Caco-2 (cell line): Measurements from ENCODE around the gene FNIP1. TPM values are rescaled to one million over a fixed set of nuclear protein-coding genes. Genes with fewer than 3 reads are reported as not detected.
"Not testable (repeated sequence)": the region's sequence is repeated elsewhere in the genome, so short reads cannot be mapped to it uniquely, and the experiment has no call there.

Source experiments
- BruUV-seq: library from RNA; stranded (reverse); fragments of 400-500 nt; replicated peaks from 2 replicates; lab custom pipeline; 2021; lab: Mats Ljungman, UMichigan
- CTCF ChIA-PET: fragments of 300-600 bp; sonication (Branson Sonifier 250); formaldehyde crosslinking; loops from one replicate; lab custom pipeline; 2022; ENCODE audit warnings: antibody characterized with exemption; lab: Charles Lee
- POLR2A ChIA-PET: fragments of 300-600 bp; sonication (Branson Sonifier 250); formaldehyde crosslinking; loops from one replicate; lab custom pipeline; 2022; ENCODE audit warnings: antibody characterized with exemption; lab: Charles Lee
- DNase-seq, 2 experiments: peaks; one replicate each; pipeline versions ENCODE4 v3.0.0 to v3.0.0-alpha.2; 2020 to 2022
- H3K27me3 ChIP-seq: replicated peaks from 2 replicates; pipeline ENCODE4 v1.6.0; 2011; ENCODE audit warnings: low read length; ENCODE audit not compliant: control insufficient read depth, insufficient read depth
- H3K36me3 ChIP-seq: 2 replicates; pipeline ENCODE4 v1.5.1; 2011; ENCODE audit warnings: low read length; ENCODE audit not compliant: control insufficient read depth, insufficient read depth
- H3K4me1 ChIP-seq: fragments of 250-450 bp; sonication (Bioruptor Pico); 2 replicates; pipeline ENCODE4 v1.5.1; 2020; ENCODE audit warnings: mild to moderate bottlenecking
- H3K4me3 ChIP-seq: 2 replicates; pipeline ENCODE4 v1.5.1; 2011; ENCODE audit warnings: low read depth, mild to moderate bottlenecking, control low read depth, low read length
- H3K9me3 ChIP-seq: fragments of 250-450 bp; sonication (Bioruptor Pico); 2 replicates; pipeline ENCODE4 v1.5.1; 2020; ENCODE audit warnings: mild to moderate bottlenecking, moderate library complexity
- H3K27ac Mint-ChIP-seq: one replicate; pipeline ENCODE4 v1.8.0; 2022; ENCODE audit warnings: mixed read lengths; ENCODE audit not compliant: unreplicated experiment
- H3K27me3 Mint-ChIP-seq: one replicate; pipeline ENCODE4 v1.8.0; 2022; ENCODE audit warnings: mixed read lengths; ENCODE audit not compliant: insufficient read depth, unreplicated experiment
- H3K36me3 Mint-ChIP-seq: one replicate; pipeline ENCODE4 v1.8.0; 2022; ENCODE audit warnings: mild to moderate bottlenecking, mixed read lengths; ENCODE audit not compliant: insufficient read depth, unreplicated experiment
- H3K4me1 Mint-ChIP-seq: one replicate; pipeline ENCODE4 v1.8.0; 2022; ENCODE audit warnings: low read depth, mixed read lengths; ENCODE audit not compliant: unreplicated experiment
- H3K4me3 Mint-ChIP-seq: one replicate; pipeline ENCODE4 v1.8.0; 2022; ENCODE audit warnings: mild to moderate bottlenecking, moderate library complexity, mixed read lengths; ENCODE audit not compliant: unreplicated experiment
- H3K9me3 Mint-ChIP-seq: one replicate; pipeline ENCODE4 v1.8.0; 2022; ENCODE audit warnings: mixed read lengths; ENCODE audit not compliant: unreplicated experiment
- intact Hi-C: fragments of 100-400 bp; cut with micrococcal nuclease; formaldehyde crosslinking; loops from one replicate; pipeline ENCODE4 v1.10.0; 2022; ENCODE audit not compliant: unreplicated experiment
- total RNA-seq: library from RNA; stranded (reverse); gene quantifications from 2 replicates; pipeline ENCODE4 v1.2.3, GENCODE V29; 2022
- TF ChIP-seq, protein P1 (sequence below), 2 experiments: fragments of 200-600 bp in 1 of 2; IDR thresholded peaks; 1 replicate in 1 of 2; 2 replicates in 1 of 2; pipeline versions ENCODE4 v1.5.1 to v1.8.0; 2011 to 2022; ENCODE audit warnings: antibody characterized with exemption in 1 of 2, control low read depth in 1 of 2, inconsistent platforms in 1 of 2, low read depth in 1 of 2, low read length in 1 of 2, mild to moderate bottlenecking in 1 of 2, moderate library complexity in 1 of 2; ENCODE audit not compliant: insufficient read depth in 1 of 2, severe bottlenecking in 1 of 2, unreplicated experiment in 1 of 2

FNIP1 gene
- total RNA-seq, 1 experiment from 2014 or later, result 45.0 TPM

DNA sequence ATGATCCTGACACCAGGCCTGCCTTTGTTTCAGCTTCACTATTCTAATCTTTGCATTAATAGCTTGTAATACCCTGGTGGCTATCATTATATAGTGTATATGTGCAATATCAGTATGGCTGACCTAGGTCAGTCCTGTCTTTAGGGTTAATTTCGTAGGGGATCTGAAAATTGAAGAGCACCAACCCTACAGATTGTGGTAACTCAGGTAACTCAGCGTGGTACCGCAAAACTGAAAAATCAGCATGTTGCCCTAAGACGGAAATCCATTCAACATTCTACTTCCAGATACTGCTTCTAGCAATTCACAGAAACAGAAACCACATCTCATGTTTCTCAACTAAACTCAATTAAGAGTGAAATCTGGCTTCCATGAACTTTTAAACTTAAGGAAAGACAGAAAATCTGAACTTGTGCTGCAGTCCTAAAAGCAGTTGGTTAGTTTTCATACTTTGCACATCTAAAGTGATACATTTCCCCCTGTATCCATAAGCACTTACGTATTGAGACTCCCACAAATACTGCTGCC, 78.3 kb downstream of the FNIP1 start:
- H3K36me3 Mint-ChIP-seq, result peaks cover 20% of the 10 kb centered on the region
- Histone ChIP-seq H3K4me1 (no peaks in the 10 kb centered on the region), H3K36me3 (peaks cover 3% of the 10 kb centered on the region), H3K27me3 (no peaks in the 10 kb centered on the region), H3K9me3 (no peaks in the 10 kb centered on the region; the same call in 1 of the 2 replicates), H3K4me3 (no peak overlapping the region)
- H3K27ac Mint-ChIP-seq, result no peak overlapping the region
- no peak for DNase-seq
- no peaks in the 10 kb centered on the region for H3K9me3 Mint-ChIP-seq
- TF ChIP-seq, protein P1, sequence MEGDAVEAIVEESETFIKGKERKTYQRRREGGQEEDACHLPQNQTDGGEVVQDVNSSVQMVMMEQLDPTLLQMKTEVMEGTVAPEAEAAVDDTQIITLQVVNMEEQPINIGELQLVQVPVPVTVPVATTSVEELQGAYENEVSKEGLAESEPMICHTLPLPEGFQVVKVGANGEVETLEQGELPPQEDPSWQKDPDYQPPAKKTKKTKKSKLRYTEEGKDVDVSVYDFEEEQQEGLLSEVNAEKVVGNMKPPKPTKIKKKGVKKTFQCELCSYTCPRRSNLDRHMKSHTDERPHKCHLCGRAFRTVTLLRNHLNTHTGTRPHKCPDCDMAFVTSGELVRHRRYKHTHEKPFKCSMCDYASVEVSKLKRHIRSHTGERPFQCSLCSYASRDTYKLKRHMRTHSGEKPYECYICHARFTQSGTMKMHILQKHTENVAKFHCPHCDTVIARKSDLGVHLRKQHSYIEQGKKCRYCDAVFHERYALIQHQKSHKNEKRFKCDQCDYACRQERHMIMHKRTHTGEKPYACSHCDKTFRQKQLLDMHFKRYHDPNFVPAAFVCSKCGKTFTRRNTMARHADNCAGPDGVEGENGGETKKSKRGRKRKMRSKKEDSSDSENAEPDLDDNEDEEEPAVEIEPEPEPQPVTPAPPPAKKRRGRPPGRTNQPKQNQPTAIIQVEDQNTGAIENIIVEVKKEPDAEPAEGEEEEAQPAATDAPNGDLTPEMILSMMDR (IDR thresholded peaks at IDR 0.05; ENCODE audit: insufficient read depth in 1 of 2, low read depth in 1 of 2, low read length in 1 of 2, severe bottlenecking in 1 of 2, unreplicated experiment in 1 of 2), result no peak
- POLR2A ChIA-PET, result no interaction called here
- CTCF ChIA-PET, result no interaction called here
- no peaks in the 10 kb centered on the region for H3K4me1 Mint-ChIP-seq
- no peaks in the 10 kb centered on the region for H3K27me3 Mint-ChIP-seq
- H3K4me3 Mint-ChIP-seq, result no peak overlapping the region
- intact Hi-C loops, result loop anchor here (10.0 kb wide), 1 partner anchor 286 kb away; no protein-coding TSS in a partner anchor
- BruUV-seq, result no TSS peak

DNA sequence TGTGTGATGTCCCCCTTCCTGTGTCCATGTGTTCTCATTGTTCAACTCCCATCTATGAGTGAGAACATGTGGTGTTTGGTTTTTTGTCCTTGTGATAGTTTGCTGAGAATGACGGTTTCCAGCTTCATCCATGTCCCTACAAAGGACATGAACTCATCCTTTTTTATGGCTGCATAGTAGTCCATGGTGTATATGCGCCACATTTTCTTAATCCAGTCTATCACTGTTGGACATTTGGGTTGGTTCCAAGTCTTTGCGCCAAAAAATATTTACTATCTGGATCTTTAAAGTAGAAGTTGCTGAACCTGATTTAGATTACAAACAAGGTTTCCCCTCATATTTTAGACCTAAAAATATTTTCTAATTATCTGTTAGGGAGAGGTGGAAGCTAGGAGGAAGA, 79.7 kb downstream of the FNIP1 start:
- H3K36me3 ChIP-seq, H3K27me3 ChIP-seq, H3K4me1 Mint-ChIP-seq, H3K27me3 Mint-ChIP-seq, H3K4me1 ChIP-seq, H3K27ac Mint-ChIP-seq, H3K4me3 ChIP-seq, CTCF ChIA-PET, H3K9me3 ChIP-seq, DNase-seq, H3K9me3 Mint-ChIP-seq, H3K4me3 Mint-ChIP-seq, BruUV-seq, POLR2A ChIA-PET: not testable (repeated sequence)
- peaks cover 31% of the 10 kb centered on the region for H3K36me3 Mint-ChIP-seq
- intact Hi-C loops, result loop anchor here (10.0 kb wide), 1 partner anchor 288 kb away; no protein-coding TSS in a partner anchor

DNA sequence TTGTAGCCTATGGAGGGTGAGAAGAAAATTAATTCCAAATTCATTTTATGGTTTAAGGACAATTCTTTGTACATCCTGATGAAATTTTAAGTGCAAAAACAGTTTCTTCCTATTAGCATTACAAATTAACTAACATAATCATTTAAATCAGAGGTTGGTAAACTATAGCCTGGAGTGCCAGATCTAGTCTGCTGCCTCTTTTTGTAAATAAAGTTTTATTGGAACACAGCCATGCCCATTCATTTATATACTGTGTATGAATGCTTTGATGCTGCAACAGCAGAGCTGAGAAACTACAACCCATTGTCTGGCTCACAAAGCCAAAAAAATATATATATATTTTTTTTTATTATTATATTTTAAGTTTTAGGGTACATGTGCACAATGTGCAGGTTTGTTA, 80.2 kb downstream of the FNIP1 start:
- Histone ChIP-seq H3K4me3 (no peak overlapping the region), H3K27me3 (no peaks in the 10 kb centered on the region), H3K9me3 (no peaks in the 10 kb centered on the region; the same call in 1 of the 2 replicates), H3K4me1 (no peaks in the 10 kb centered on the region), H3K36me3 (peaks cover 3% of the 10 kb centered on the region)
- TF ChIP-seq, protein P1 (IDR thresholded peaks at IDR 0.05; ENCODE audit: insufficient read depth in 1 of 2, low read depth in 1 of 2, low read length in 1 of 2, severe bottlenecking in 1 of 2, unreplicated experiment in 1 of 2), result no peak
- BruUV-seq, result no TSS peak
- Mint-ChIP-seq H3K4me1 (no peaks in the 10 kb centered on the region), H3K36me3 (peaks cover 33% of the 10 kb centered on the region), H3K27me3 (no peaks in the 10 kb centered on the region), H3K27ac (no peak overlapping the region), H3K4me3 (no peak overlapping the region), H3K9me3 (no peaks in the 10 kb centered on the region)
- ChIA-PET CTCF (no interaction called here), POLR2A (no interaction called here)
- DNase-seq, result no peak
- intact Hi-C loops, result loop anchor here (10.0 kb wide), 1 partner anchor 288 kb away; no protein-coding TSS in a partner anchor
